Fibroblast of upper back skin (primary cell): ENCODE data around the gene RNMT.
A peak's percentile ranks its signal among the peaks of the same experiment; 100 is the strongest.

Experiments used
- DNase-seq: peaks from one replicate; pipeline ENCODE4 v3.0.0-alpha.2; 2013

RNMT gene

GRCh38 chr18:13813271-13813849, 86.9 kb downstream of the RNMT start:
- peak; percentile 49 for DNase-seq
